ENCODE results near the gene PEX10.

Gene PEX10

DNA sequence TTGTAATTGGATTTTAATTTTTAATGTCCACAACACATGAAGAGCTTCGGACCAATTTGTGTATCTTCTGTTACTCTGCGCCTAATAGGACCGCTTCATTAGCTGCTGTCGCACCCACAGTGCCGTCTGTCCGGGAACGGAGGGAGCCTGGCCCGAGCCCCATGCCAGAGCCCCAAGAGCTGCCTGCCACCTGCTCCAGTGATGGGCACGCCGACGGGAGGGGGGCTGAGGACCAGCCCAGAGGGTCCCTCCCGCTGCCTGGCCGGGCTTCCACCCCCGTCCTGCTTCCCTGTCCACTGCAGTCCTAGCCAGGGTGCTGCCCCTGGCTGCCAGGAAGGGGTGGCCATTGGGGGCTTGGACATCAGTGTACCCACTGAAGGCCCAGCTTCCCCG, 33.5 kb upstream of the PEX10 start:
- Histone ChIP-seq H3K27me3 (replicated peaks; ENCODE audit: control insufficient read depth, insufficient read depth, low read length) (peaks cover 2% of the 10 kb centered on the region; the same call in 1 of the 2 replicates), H3K36me3 (ENCODE audit: control insufficient read depth, insufficient read depth, low read length) (no peaks in the 10 kb centered on the region), H3K4me3 (replicated peaks; ENCODE audit: low read depth, low read length) (no peak overlapping the region)
- TF ChIP-seq, protein P1, sequence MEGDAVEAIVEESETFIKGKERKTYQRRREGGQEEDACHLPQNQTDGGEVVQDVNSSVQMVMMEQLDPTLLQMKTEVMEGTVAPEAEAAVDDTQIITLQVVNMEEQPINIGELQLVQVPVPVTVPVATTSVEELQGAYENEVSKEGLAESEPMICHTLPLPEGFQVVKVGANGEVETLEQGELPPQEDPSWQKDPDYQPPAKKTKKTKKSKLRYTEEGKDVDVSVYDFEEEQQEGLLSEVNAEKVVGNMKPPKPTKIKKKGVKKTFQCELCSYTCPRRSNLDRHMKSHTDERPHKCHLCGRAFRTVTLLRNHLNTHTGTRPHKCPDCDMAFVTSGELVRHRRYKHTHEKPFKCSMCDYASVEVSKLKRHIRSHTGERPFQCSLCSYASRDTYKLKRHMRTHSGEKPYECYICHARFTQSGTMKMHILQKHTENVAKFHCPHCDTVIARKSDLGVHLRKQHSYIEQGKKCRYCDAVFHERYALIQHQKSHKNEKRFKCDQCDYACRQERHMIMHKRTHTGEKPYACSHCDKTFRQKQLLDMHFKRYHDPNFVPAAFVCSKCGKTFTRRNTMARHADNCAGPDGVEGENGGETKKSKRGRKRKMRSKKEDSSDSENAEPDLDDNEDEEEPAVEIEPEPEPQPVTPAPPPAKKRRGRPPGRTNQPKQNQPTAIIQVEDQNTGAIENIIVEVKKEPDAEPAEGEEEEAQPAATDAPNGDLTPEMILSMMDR (IDR thresholded peaks at IDR 0.05; ENCODE audit: insufficient read depth, low read length, poor library complexity, severe bottlenecking), result no peak
- DNase-seq (ENCODE audit: extremely low read depth, insufficient read length), result no peak

DNA sequence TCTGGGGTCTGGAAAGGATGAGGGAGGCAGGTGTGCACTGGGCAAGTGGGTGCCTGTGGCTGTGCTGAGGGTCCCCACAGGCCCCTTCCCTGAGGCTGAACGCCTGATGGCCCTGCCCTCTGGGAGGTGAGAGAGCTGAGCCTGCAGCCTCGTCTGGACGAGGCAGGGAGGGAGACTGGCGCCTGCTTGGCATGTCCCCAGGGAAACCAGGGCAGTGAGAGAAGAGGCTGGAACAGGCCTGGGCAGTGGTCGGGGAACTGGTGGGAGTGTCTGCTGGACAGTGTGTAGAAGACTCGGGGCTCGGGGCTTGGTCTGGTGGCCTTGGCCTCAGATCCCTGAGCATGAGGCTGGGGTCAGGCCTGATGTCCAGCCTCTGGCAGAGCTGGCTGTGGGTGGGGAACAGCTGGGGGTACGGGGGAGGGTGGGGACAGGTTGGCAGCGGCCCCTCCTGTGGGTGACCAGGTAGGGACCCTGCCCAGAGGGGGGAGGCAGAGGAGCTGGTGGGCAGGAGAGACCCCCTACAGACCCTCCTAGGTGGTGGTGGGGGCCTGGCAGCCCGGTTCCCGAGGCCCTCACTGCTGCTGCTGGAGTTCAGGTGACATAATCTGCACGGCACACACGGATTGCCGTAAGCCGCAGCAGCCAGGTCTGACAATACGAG, 32.9 kb upstream of the PEX10 start:
- Histone ChIP-seq H3K4me3 (replicated peaks; ENCODE audit: low read depth, low read length) (no peak overlapping the region), H3K36me3 (ENCODE audit: control insufficient read depth, insufficient read depth, low read length) (no peaks in the 10 kb centered on the region), H3K27me3 (replicated peaks; ENCODE audit: control insufficient read depth, insufficient read depth, low read length) (peaks cover 2% of the 10 kb centered on the region; the same call in 1 of the 2 replicates)
- TF ChIP-seq, protein P1 (IDR thresholded peaks at IDR 0.05; ENCODE audit: insufficient read depth, low read length, poor library complexity, severe bottlenecking), result no peak
- no peak for DNase-seq (ENCODE audit: extremely low read depth, insufficient read length)

DNA sequence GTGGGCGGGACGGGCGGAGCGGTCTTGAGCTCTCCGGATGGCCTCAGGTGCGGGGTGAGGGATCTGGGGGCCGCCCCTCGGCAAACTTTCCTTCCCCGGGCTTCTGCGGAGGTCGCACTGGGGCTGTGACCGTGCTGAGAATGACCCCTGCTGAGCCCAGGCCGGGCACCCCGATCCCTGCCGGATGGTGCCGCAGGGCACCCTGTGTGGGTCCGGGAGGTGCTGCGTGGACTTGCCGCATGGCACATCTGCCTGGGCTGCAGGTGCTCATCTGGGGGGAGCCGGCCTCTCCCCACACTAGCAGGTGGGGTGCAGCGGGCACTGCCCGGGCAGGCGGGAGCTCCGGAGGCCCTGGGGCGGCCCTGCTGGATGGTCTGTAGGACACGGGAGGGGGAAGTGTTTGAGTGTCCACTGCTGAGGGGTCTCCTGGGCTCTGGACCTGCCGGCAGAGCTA, 31.8 kb upstream of the PEX10 start:
- H3K4me3 ChIP-seq (replicated peaks; ENCODE audit: low read depth, low read length), result no peak overlapping the region
- peaks cover 2% of the 10 kb centered on the region; the same call in 1 of the 2 replicates for H3K27me3 ChIP-seq (replicated peaks; ENCODE audit: control insufficient read depth, insufficient read depth, low read length)
- no peaks in the 10 kb centered on the region for H3K36me3 ChIP-seq (ENCODE audit: control insufficient read depth, insufficient read depth, low read length)
- TF ChIP-seq, protein P1 (IDR thresholded peaks at IDR 0.05; ENCODE audit: insufficient read depth, low read length, poor library complexity, severe bottlenecking), result no peak
- DNase-seq (ENCODE audit: extremely low read depth, insufficient read length), result no peak

DNA sequence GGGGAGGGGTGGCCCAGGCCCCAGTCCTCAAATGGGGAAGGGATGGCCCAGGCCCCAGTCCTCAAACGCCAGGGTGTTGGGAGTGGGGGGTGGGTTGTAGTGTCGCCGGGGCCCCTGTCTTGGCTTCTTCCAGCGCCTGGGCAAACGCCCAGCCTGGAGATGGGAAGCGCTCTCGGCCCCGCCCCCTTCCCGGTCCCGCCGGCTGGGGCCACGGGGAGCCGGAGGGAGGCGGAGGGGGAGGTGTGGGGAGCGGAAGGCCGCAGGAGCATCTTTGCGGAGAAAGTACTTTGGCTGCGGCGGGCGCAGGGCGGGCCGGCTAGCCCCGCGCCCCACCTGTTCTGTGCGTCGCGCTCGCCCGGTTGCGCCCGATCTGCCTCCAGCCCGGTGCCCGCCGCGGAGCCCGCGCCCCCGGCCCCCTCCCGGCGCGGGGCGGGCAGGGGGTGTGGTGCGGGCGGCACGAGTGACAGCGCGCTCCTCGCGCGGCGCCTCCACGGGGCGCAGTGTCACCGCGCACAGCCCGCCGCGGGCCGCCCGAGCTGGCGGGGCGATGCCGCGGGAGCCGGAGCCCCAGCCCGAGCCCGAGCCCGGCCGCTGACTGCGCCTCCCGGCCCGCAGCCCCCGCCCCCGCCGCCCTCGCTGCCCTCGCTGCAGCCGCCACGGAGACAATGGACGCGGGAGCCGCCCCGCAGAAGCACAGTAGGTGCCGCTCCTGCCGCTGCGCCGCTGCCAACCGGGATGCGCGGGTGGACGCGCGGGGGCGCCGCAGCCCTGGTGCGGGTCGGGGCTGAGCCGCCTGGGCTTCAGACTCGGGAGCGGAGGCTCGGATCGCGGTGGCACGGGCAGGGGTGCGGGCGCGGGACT, 31.1 kb upstream of the PEX10 start:
- no peak for DNase-seq (ENCODE audit: extremely low read depth, insufficient read length)
- Histone ChIP-seq H3K4me3 (replicated peaks; ENCODE audit: low read depth, low read length) (no peak overlapping the region), H3K27me3 (replicated peaks; ENCODE audit: control insufficient read depth, insufficient read depth, low read length) (peaks cover 2% of the 10 kb centered on the region; the same call in 1 of the 2 replicates)

DNA sequence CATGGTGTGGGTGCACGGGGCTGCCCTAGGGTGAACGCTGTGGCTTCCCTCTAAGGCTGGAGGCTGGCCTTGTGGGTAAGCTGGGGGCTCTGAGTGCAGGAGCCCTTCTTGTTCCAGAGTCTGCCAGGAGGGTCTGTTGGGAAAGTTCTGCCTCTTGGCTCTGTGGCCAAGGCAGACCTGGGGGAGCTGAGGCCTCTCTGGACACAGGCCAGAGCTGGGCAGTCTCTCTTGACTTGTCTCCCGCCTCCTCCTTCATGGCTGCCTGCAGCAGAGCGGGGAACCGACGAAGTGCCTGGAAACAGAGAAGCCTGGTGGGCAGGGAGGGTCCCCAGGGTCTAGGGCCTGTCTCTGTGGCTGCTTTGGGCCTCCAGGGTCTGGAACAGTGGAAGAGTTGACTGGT, 30.3 kb upstream of the PEX10 start:
- Histone ChIP-seq H3K4me3 (replicated peaks; ENCODE audit: low read depth, low read length) (no peak overlapping the region), H3K27me3 (replicated peaks; ENCODE audit: control insufficient read depth, insufficient read depth, low read length) (peaks cover 2% of the 10 kb centered on the region; the same call in 1 of the 2 replicates), H3K36me3 (ENCODE audit: control insufficient read depth, insufficient read depth, low read length) (no peaks in the 10 kb centered on the region)
- TF ChIP-seq, protein P1 (IDR thresholded peaks at IDR 0.05; ENCODE audit: insufficient read depth, low read length, poor library complexity, severe bottlenecking), result no peak
- DNase-seq (ENCODE audit: extremely low read depth, insufficient read length), result no peak

More for the DNA sequence above, 31.1 kb upstream of the PEX10 start:
- H3K36me3 ChIP-seq (ENCODE audit: control insufficient read depth, insufficient read depth, low read length), result no peaks in the 10 kb centered on the region
- TF ChIP-seq, protein P1 (IDR thresholded peaks at IDR 0.05; ENCODE audit: insufficient read depth, low read length, poor library complexity, severe bottlenecking), result no peak

Measured in GM06990 (cell line).